Stimulated activated CD4-positive, alpha-beta T cell treated with anti-CD3 and anti-CD28 coated beads, Interleukin-4, amount 100 ng/mL, for 48 hours (primary cell): ENCODE results near the gene MRPL53.
A peak's percentile ranks its signal among the peaks of the same experiment; 100 is the strongest.
"Not testable (repeated sequence)": the region's sequence is repeated elsewhere in the genome, so short reads cannot be mapped to it uniquely, and the experiment has no call there.

Experiments used
- DNase-seq, 2 donors: peaks; one replicate each; pipeline ENCODE4 v3.0.0-alpha.2; 2020; ENCODE audit warnings: low read depth in 2 of 2

The MRPL53 gene

DNA sequence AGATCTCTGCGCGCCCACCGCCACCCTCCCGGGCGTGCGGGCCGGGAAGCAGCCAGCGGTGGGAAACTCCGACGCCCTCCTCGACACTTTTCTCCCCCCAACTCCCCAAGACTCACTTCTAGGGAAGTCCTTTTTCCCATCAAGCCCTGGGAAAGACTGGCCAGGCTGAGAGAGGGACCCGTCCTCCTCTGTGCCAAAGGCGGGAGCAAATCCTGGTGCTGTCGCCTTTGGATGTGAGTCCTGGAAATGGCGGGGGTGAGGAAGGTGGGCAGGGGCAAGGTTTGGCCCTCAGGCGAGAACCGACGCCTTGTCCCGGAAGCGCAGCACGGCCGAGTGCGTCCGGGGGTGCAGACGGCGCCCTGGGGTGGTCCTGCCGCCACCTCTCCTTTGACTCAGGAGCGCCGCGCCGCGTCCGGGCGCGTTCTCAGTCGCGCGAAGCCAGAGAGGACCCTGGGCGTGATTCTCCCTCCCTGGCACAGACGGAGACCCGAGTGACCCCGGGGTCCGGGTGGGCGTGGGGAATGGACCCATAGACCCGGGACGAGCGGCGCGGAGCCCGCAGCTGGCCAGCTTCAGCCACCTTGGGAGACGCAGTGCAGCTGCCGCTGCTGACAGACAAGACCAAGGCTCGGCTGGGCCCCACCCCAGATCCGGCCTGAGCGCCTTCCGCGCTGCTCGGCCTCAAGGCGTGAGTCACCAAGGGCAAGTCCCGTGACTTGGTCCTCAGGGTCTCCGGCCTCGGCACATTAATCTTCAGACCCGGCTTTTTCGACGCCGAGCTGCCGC lies 30.4 kb upstream of the MRPL53 start:
- DNase-seq = peak in 1 of 2 donors; percentile 39

DNA sequence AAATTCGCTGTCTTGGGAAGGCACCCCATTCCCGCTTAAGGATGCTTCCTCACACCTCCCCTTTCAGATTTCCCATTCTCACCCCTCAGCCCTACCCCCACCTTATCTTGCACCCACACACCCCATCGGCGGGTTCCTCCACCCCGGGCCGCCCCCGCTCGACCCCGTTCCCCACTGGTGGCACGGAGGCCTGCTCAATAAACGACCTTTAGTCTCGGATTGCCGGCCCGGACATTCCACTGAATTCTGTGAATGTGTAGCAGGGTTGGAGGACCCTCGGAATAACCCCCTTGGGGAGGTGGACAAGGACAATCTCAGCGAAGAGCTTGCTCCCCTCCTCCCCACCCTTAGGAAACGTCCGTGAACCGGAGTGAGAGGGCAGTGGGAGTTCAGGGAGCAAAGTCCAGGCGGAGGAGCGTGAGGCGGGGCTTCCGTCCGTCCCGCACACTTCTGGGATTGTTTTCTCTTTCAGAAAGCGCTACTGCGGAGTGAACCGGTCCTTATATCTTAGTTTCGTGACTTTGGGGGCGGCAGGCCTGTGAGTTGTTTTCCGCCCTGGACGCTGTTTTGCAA lies 29.8 kb upstream of the MRPL53 start:
- no peak for DNase-seq

GRCh38 chr2:74501335-74502071 lies 29.0 kb upstream of the MRPL53 start:
- no peak for DNase-seq

DNA sequence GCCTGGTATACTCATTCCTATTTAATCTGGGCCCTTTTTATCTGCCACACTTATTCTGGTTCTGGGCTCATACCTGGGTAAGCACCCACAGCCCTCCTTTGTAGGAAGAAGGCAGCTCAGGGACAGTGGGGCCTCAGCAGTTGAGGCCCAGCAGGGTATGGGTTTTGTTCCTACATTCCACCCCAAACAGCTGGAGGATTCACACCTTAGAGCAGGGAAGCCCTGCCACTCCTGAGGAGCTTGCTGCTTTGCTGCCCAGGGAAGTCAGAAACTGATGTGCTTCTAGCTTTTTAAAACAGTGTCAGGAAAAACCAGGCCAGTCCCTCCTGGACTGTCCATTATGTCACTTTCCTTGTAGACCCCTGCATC lies 28.1 kb upstream of the MRPL53 start:
- DNase-seq = no peak

DNA sequence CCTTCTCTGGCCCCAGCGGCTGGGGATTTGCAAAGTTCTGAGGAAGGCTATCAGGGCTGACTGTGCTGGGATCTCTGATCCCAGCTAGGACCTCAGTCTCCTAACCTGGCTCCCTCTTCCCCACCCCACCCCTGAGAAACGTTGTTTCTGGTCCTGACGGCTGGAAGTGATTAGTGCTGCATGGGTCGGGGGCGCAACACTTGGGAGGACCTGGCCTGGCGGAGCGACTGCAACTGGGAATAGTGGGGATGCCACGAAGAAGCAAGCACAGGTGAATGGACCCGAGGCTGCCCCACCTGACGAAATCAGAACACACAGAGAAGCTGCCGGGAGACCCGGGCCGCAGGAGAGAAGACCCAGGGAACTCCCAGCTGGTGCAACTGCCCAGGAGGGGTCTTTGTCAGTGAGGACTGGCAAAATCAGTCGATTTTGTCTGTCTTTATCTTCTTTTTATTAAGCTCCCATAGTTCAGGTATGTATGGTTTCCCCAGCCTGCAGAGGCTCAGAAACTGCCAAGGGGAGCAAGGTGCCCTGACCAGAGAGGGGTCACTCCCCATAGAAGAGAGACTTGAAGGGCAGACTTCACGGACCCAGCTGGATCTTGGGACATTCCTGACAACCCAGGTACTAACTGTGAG lies 27.6 kb upstream of the MRPL53 start:
- DNase-seq = no peak

- peak in 1 of 2 donors; percentile 43 for DNase-seq
Measured at GRCh38 chr2:74499267-74499939, 26.9 kb upstream of the MRPL53 start, which contains the start of gene LBX2. TSS of gene LBX2 (minus strand) at chr2:74499603. CDS start at chr2:74499537, 66 bp downstream.

DNA sequence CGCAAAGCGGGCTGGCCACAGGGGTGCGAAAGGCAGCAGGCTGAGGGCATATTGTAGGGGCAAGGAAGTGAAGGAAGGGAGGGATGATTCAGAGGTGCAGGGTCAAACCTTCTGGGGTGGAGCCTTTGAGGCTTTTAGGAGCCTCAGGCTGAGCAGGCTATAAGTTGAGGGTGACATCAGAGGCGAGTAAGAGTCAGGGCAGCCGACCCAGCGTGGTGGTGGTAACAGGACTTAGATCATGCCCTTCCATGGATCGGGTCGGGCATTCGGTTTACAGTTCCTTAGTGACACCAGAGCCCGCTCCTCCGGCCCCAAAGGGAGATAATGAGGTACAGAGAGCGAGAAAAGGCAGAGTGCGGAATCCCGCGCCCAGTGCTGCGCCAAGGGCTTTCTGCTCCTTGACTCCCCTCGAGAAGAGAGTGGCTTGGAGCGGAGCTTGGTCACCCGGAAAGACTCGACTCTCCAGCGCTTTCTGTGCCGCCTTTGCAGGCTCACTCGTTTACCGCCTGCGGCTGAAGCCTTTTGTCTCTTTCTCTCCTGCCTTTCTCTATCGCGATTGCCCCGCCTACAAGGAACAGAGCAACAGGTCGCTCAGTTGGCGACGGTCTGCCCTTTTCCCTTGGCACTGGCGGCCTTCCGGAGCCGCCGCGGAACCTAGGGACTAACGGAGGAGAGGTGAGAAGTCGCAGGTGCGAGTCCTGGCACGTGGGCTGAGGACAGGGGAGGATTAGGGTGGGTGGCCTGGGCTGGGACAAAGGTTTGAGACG lies 26.2 kb upstream of the MRPL53 start:
- DNase-seq = no peak

DNA sequence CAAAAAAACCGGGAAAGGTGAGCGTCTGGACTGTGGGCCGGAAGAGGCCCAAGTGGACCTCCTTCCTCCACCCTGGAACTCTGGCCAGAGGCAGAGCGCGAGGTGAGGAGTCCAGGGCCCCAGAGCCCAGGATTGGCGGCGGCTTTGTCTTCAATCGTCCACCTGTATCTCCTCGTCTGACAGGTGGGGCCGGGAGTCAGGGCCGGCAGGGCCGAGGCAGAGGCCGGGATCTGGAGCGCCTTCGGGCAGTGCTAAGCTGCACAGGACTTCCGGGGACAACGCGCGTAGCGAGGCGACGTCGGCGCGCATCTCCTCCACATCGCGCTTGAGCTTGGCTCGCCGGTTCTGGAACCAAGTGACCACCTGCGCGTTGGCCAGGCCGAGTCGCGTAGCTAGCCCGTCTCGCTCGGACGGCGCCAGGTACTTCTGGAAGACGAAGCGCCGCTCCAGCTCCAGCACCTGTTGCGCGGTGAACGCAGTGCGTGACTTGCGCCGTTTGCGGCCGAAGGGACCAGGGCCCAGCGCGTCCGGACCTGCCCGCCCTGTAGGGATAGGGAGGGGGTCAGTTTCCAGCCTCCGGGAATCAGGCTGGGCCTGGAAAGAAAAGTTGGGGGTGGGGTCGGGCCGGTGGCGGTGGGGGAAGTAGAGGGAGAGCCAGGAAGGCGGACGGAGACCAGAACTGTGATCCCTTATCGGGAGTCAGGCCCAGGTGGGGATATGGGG lies 25.5 kb upstream of the MRPL53 start:
- DNase-seq = peak in 1 of 2 donors; percentile 17

GRCh38 chr2:74496997-74497776 lies 24.7 kb upstream of the MRPL53 start:
- DNase-seq = no peak

- no peak for DNase-seq
Measured at GRCh38 chr2:74495440-74495839, 23.0 kb upstream of the MRPL53 start.

DNA sequence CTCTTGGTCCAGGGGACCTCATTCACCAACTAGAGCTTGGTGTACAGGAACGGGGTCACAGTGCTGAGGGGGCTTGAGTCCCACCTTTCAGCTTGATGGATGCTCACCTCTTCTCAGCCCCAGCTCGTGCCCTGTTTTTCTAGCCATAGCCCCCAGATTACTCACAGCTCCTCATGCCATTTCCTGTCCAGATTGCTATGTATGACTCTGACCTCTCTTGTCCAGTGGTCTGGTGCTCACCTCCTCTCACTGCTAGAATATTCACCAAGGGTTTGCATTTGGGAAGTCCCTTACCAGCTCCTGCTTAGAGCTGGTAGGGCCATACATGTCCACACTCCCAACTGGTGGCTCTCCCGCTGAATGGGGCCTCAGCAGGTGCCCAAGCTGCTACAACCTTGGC lies 21.1 kb upstream of the MRPL53 start:
- DNase-seq = no peak

DNA sequence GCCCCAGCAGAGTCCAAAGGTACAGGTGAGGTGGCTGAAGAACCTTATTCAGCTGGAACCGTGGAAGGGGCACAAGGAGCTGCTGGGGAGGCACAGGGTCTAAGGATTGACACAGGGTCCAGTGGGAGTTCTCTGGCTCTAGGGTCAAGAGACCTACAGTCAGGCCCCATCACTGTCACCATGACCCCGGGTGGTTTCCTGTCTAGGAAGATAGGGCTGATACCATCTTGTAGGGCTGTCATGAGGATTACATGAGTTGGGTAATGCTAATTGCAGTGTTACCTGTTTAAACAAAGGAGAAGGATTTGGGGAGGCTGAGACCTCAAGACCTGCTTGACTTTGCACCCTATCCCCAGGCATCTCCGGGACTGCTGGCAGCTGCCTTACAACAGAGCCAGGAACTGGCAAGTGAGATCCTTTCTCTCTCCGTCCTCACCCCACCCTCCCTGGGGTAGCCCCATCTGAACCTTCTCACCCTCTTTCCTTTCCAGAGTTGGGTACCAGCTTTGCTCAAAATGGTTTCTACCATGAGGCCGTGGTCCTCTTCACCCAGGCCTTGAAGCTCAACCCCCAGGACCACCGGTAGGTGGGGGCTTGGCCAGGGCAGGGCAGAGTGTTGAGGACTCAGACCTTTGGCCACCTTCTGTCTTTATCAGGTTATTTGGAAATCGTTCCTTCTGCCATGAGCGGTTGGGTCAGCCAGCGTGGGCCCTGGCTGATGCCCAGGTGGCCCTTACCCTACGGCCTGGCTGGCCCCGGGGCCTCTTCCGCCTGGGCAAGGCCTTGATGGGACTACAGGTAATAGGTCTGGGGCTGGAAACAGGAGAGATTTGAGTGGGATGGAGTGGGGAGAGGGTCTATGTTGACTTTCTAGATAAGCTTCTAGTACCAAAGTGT lies 19.4 kb upstream of the MRPL53 start:
- no peak for DNase-seq

GRCh38 chr2:74489906-74490305 lies 17.4 kb upstream of the MRPL53 start:
- DNase-seq = no peak

- DNase-seq = no peak
Measured at GRCh38 chr2:74488643-74489481, 16.4 kb upstream of the MRPL53 start.

DNA sequence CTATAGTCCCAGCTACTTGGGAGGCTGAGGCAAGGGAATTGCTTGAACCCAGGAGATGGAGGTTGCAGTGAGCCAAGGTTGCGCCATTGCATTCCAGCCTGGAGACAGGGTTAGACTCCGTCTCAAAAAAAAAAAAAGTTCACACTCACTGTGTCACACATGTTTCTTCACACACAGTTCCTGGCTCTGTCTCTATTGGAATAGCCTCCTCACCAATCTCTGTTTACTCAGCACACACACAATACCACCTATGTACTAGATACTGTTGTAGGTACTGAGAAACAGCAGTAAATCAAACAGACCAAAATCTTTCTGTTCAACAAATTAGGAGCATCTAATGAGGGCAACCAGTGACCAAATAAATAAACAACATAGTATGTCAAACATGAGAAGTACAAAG lies 13.7 kb upstream of the MRPL53 start:
- no peak for DNase-seq

GRCh38 chr2:74483675-74484164 lies 11.2 kb upstream of the MRPL53 start:
- not testable (repeated sequence) for DNase-seq
